ENCODE measurements around the gene ZGPAT. TPM values are rescaled to one million over a fixed set of nuclear protein-coding genes. Genes with fewer than 3 reads are reported as not detected.

ZGPAT gene
- total and polyA plus RNA-seq, 2 donors (not counting 1 experiment from before 2014, with no cell fraction given), result 46.1 to 62.1 TPM

GRCh38 chr20:63771046-63771707 is 63.3 kb downstream of the ZGPAT start:
- Histone ChIP-seq H3K4me2 (replicated peaks; ENCODE audit: low read depth, low read length, poor library complexity, severe bottlenecking) (no peak overlapping the region), H3K9me3 (ENCODE audit: control extremely low read depth in 1 of 3, control insufficient read depth in 2 of 3, insufficient read depth in 1 of 3, low read length in 2 of 3) (no peaks in the 10 kb centered on the region), H3K9ac (ENCODE audit: low read length) (no peak overlapping the region), H3K4me1 (ENCODE audit: control insufficient read depth in 2 of 2, insufficient read depth in 2 of 2, low read length in 2 of 2) (no peaks in the 10 kb centered on the region), H3K79me2 (ENCODE audit: control insufficient read depth, insufficient read depth, low read length) (no peaks in the 10 kb centered on the region), H3K4me3 (ENCODE audit: control extremely low read depth in 1 of 5, extremely low read depth in 1 of 5, insufficient read depth in 1 of 5, low read depth in 2 of 5, low read length in 4 of 5) (no peak overlapping the region), H2AFZ (ENCODE audit: insufficient read depth, low read depth, low read length, poor library complexity, severe bottlenecking) (no peak overlapping the region), H3K27me3 (replicated peaks in 1 of 4; ENCODE audit: control extremely low read depth in 1 of 4, control insufficient read depth in 3 of 4, insufficient read depth in 4 of 4, low read length in 3 of 4) (no peaks in the 10 kb centered on the region), H3K27ac (ENCODE audit: low read length in 2 of 2) (no peak overlapping the region), H4K20me1 (ENCODE audit: control insufficient read depth, insufficient read depth, low read length, poor library complexity, severe bottlenecking) (no peaks in the 10 kb centered on the region), H3K36me3 (replicated peaks in 1 of 2; ENCODE audit: control extremely low read depth in 1 of 2, control insufficient read depth in 1 of 2, extremely low read depth in 1 of 2, insufficient read depth in 2 of 2, low read length in 1 of 2) (no peaks in the 10 kb centered on the region)
- Mint-ChIP-seq H3K4me1 (no peaks in the 10 kb centered on the region), H3K27ac (no peak overlapping the region), H3K4me3 (no peak overlapping the region), H3K9me3 (ENCODE audit: insufficient read depth) (no peaks in the 10 kb centered on the region), H3K27me3 (peaks cover 4% of the 10 kb centered on the region)
- WGBS (ENCODE audit: insufficient coverage), result 91% methylated on average over 40 of the region's 52 CpGs
- ChIA-PET POLR2A (no interaction called here), CTCF (interaction anchor here (1.1 kb wide), 1 partner anchor 15 kb away, joined by 3 read pairs; no protein-coding TSS in a partner anchor)
- ATAC-seq (ENCODE audit: low read depth), result no peak
- TF ChIP-seq, protein P1, sequence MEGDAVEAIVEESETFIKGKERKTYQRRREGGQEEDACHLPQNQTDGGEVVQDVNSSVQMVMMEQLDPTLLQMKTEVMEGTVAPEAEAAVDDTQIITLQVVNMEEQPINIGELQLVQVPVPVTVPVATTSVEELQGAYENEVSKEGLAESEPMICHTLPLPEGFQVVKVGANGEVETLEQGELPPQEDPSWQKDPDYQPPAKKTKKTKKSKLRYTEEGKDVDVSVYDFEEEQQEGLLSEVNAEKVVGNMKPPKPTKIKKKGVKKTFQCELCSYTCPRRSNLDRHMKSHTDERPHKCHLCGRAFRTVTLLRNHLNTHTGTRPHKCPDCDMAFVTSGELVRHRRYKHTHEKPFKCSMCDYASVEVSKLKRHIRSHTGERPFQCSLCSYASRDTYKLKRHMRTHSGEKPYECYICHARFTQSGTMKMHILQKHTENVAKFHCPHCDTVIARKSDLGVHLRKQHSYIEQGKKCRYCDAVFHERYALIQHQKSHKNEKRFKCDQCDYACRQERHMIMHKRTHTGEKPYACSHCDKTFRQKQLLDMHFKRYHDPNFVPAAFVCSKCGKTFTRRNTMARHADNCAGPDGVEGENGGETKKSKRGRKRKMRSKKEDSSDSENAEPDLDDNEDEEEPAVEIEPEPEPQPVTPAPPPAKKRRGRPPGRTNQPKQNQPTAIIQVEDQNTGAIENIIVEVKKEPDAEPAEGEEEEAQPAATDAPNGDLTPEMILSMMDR (IDR thresholded peaks at IDR 0.05), result no peak
- TF ChIP-seq EZH2 (IDR thresholded peaks at IDR 0.05; ENCODE audit: borderline replicate concordance, insufficient read depth, low read depth, low read length, poor library complexity, severe bottlenecking), result no peak
- DNase-seq, result no peak
- intact Hi-C loops (cut with micrococcal nuclease), result no loop called here

- Histone ChIP-seq H3K4me1 (ENCODE audit: control insufficient read depth in 2 of 2, insufficient read depth in 2 of 2, low read length in 2 of 2) (no peaks in the 10 kb centered on the region), H3K9ac (ENCODE audit: low read length) (no peak overlapping the region), H3K4me3 (ENCODE audit: control extremely low read depth in 1 of 5, extremely low read depth in 1 of 5, insufficient read depth in 1 of 5, low read depth in 2 of 5, low read length in 4 of 5) (no peak overlapping the region), H2AFZ (ENCODE audit: insufficient read depth, low read depth, low read length, poor library complexity, severe bottlenecking) (no peak overlapping the region), H3K9me3 (ENCODE audit: control extremely low read depth in 1 of 3, control insufficient read depth in 2 of 3, insufficient read depth in 1 of 3, low read length in 2 of 3) (no peaks in the 10 kb centered on the region), H3K27me3 (replicated peaks in 1 of 4; ENCODE audit: control extremely low read depth in 1 of 4, control insufficient read depth in 3 of 4, insufficient read depth in 4 of 4, low read length in 3 of 4) (no peaks in the 10 kb centered on the region), H3K79me2 (ENCODE audit: control insufficient read depth, insufficient read depth, low read length) (no peaks in the 10 kb centered on the region), H3K36me3 (replicated peaks in 1 of 2; ENCODE audit: control extremely low read depth in 1 of 2, control insufficient read depth in 1 of 2, extremely low read depth in 1 of 2, insufficient read depth in 2 of 2, low read length in 1 of 2) (no peaks in the 10 kb centered on the region), H3K4me2 (replicated peaks; ENCODE audit: low read depth, low read length, poor library complexity, severe bottlenecking) (no peak overlapping the region), H4K20me1 (ENCODE audit: control insufficient read depth, insufficient read depth, low read length, poor library complexity, severe bottlenecking) (no peaks in the 10 kb centered on the region), H3K27ac (ENCODE audit: low read length in 2 of 2) (no peak overlapping the region)
- H3K4me3 Mint-ChIP-seq, result no peak overlapping the region
- ChIA-PET POLR2A (no interaction called here), CTCF (no interaction called here)
- peaks cover 3% of the 10 kb centered on the region for H3K27me3 Mint-ChIP-seq
- intact Hi-C loops (cut with micrococcal nuclease), result no loop called here
- DNase-seq, result no peak
- H3K4me1 Mint-ChIP-seq, result no peaks in the 10 kb centered on the region
- TF ChIP-seq EZH2 (IDR thresholded peaks at IDR 0.05; ENCODE audit: borderline replicate concordance, insufficient read depth, low read depth, low read length, poor library complexity, severe bottlenecking), result no peak
- TF ChIP-seq, protein P1 (IDR thresholded peaks at IDR 0.05), result no peak
- WGBS (ENCODE audit: insufficient coverage), result 87% methylated on average over 17 of the region's 20 CpGs
- no peak overlapping the region for H3K27ac Mint-ChIP-seq
- ATAC-seq (ENCODE audit: low read depth), result no peak
- H3K9me3 Mint-ChIP-seq (ENCODE audit: insufficient read depth), result no peaks in the 10 kb centered on the region
Observed at GRCh38 chr20:63772781-63773518, 65.1 kb downstream of the ZGPAT start.
